Right lobe of liver (tissue), 4 donors: ENCODE measurements around the gene GJB4.

ENCODE experiments used
- POLR2A ChIP-seq: fragments of 450-650 bp; IDR thresholded peaks from one replicate; pipeline ENCODE4 v1.6.1; 2017; ENCODE audit warnings: antibody characterized with exemption, mild to moderate bottlenecking
- TF ChIP-seq, protein P1 (sequence below), 4 donors: fragments of 200-600 bp in 3 of 4; fragments of 450-650 bp in 1 of 4; IDR thresholded peaks; one replicate each; pipeline versions ENCODE4 v1.5.1 to v1.8.0; 2016 to 2022; ENCODE audit warnings: antibody characterized with exemption in 4 of 4, mild to moderate bottlenecking in 2 of 4
- donor health status: DM: no; HTN: no; CAD: no.
- donor health status: DM: no; HTN: no; CAD: no.
- donor health status: DM: no; HTN: yes; CAD: no.

DNA sequence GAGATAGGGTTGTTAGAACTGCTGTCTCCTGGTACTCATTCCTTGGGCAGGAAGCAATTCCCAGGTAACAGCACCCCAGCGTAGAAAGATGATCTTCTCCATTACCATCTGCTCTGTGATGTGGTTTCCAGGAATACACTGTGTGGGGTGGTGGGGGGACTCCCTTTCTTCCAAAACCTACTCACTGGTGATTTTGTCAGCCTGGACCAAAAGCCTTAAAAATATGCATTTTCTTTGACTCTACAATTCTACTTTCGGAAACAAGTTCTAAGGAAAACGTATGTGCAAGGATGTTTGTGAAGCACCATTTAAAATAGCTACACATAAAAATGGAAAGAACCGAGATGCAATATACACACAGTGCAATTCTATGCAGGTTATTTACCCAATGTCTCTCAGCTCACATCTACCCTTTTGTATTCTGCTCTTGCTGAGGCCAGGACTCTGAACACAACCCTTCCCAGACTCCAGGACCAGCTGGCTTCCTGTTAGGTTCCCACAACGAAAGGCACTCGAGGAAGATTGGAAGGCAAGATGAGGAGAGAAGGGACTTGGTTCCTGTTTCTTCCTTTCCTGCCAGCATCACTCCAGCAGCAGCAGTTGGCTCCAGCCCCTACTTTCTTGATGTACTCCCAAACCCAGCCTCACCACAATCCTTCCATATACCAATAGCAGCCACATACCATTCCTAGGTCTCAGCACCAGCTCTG is 37.7 kb upstream of the GJB4 start:
- no peak for TF ChIP-seq POLR2A
- TF ChIP-seq, protein P1, sequence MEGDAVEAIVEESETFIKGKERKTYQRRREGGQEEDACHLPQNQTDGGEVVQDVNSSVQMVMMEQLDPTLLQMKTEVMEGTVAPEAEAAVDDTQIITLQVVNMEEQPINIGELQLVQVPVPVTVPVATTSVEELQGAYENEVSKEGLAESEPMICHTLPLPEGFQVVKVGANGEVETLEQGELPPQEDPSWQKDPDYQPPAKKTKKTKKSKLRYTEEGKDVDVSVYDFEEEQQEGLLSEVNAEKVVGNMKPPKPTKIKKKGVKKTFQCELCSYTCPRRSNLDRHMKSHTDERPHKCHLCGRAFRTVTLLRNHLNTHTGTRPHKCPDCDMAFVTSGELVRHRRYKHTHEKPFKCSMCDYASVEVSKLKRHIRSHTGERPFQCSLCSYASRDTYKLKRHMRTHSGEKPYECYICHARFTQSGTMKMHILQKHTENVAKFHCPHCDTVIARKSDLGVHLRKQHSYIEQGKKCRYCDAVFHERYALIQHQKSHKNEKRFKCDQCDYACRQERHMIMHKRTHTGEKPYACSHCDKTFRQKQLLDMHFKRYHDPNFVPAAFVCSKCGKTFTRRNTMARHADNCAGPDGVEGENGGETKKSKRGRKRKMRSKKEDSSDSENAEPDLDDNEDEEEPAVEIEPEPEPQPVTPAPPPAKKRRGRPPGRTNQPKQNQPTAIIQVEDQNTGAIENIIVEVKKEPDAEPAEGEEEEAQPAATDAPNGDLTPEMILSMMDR (IDR thresholded peaks at IDR 0.05) = no peak
